ENCODE results near the gene PIK3R3.

- TF ChIP-seq CTCF (IDR thresholded peaks at IDR 0.05) (no peak), POLR2AphosphoS5 (IDR thresholded peaks at IDR 0.05) (no peak), POLR2A (IDR thresholded peaks at IDR 0.05) (no peak), EP300 (IDR thresholded peaks at IDR 0.05; ENCODE audit: low read depth) (no peak)
Observed at GRCh38 chr1:46130121-46130520, 2.3 kb downstream of the PIK3R3 start.
